ENCODE measurements around the gene UBASH3A.

Gene UBASH3A

DNA sequence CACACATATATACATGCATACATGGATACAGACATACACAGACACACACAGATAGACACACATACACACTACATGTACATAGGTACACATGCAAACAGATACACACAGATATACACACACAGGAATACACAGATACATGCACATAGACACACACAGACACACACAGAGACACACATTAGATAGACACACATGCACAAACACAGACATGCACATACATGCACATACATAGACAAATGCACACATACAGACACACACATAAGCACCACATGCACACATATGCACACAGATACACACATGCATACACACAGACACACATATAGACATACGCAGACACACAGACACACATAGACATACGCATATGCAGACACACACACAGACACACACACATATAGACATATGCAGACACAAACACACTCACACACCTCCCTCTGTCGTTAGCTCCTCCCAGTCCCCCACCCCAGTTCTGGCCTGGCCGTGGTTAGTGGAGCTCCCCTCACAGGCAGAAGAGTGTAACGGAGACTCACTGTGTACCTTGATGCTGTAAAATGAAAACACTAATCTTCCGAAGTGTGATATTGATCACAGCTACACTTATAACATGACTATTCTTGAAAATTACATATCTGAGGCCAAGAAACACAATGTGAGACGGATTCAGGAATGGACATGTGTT, 7.6 kb downstream of the UBASH3A start:
- Histone ChIP-seq H3K27me3 (ENCODE audit: control insufficient read depth in 1 of 2, insufficient read depth in 1 of 2, low read length in 2 of 2) (peaks cover 9 to 76% of the 10 kb centered on the region in 2 experiments), H3K9me3 (ENCODE audit: control insufficient read depth, low read length) (no peaks in the 10 kb centered on the region), H2BK5ac (ENCODE audit: low read depth, low read length, poor library complexity, severe bottlenecking) (no peak overlapping the region), H2BK120ac (ENCODE audit: low read depth, low read length) (no peak overlapping the region), H3K9ac (ENCODE audit: low read length) (no peak overlapping the region), H3K4me2 (ENCODE audit: low read length, poor library complexity, severe bottlenecking) (no peak overlapping the region), H3K4me3 (ENCODE audit: insufficient read depth in 1 of 2, low read depth in 1 of 2, low read length in 2 of 2) (no peak overlapping the region), H2AK5ac (ENCODE audit: low read length, severe bottlenecking) (no peak overlapping the region), H3K79me1 (replicated peaks; ENCODE audit: low read length, poor library complexity, severe bottlenecking) (no peaks in the 10 kb centered on the region), H3K4me1 (ENCODE audit: control insufficient read depth, insufficient read depth, low read depth, low read length) (peaks cover 23% of the 10 kb centered on the region), H3K18ac (ENCODE audit: low read depth in 1 of 2, low read length in 2 of 2) (no peak overlapping the region), H3K14ac (ENCODE audit: low read length in 2 of 2) (no peak overlapping the region), H2BK15ac (ENCODE audit: low read depth, poor library complexity, severe bottlenecking) (no peak overlapping the region), H3K36me3 (ENCODE audit: control insufficient read depth in 1 of 2, insufficient read depth in 2 of 2, low read depth in 1 of 2, low read length in 2 of 2) (no peaks in the 10 kb centered on the region), H4K91ac (ENCODE audit: low read length) (no peak overlapping the region), H3K4ac (ENCODE audit: low read depth in 1 of 2, low read length in 2 of 2) (no peak overlapping the region), H3K27ac (ENCODE audit: low read length, poor library complexity, severe bottlenecking) (no peak overlapping the region), H3K23ac (ENCODE audit: low read length in 2 of 2) (no peak overlapping the region), H2AFZ (ENCODE audit: low read depth, low read length) (no peak overlapping the region), H2BK12ac (ENCODE audit: low read length in 2 of 2) (no peak overlapping the region), H4K8ac (ENCODE audit: low read length) (no peak overlapping the region)
- DNase-seq: no peak
- 60% methylated on average over 5 of the region's 7 CpGs for WGBS

- Histone ChIP-seq H3K4me1 (ENCODE audit: control insufficient read depth, insufficient read depth, low read depth, low read length) (peaks cover 23% of the 10 kb centered on the region), H3K79me1 (replicated peaks; ENCODE audit: low read length, poor library complexity, severe bottlenecking) (no peaks in the 10 kb centered on the region), H3K4me3 (ENCODE audit: insufficient read depth in 1 of 2, low read depth in 1 of 2, low read length in 2 of 2) (no peak overlapping the region), H4K8ac (ENCODE audit: low read length) (no peak overlapping the region), H3K23ac (ENCODE audit: low read length in 2 of 2) (no peak overlapping the region), H3K18ac (ENCODE audit: low read depth in 1 of 2, low read length in 2 of 2) (no peak overlapping the region), H3K4me2 (ENCODE audit: low read length, poor library complexity, severe bottlenecking) (no peak overlapping the region), H2BK5ac (ENCODE audit: low read depth, low read length, poor library complexity, severe bottlenecking) (no peak overlapping the region), H3K9me3 (ENCODE audit: control insufficient read depth, low read length) (no peaks in the 10 kb centered on the region), H3K27me3 (ENCODE audit: control insufficient read depth in 1 of 2, insufficient read depth in 1 of 2, low read length in 2 of 2) (peaks cover 6 to 72% of the 10 kb centered on the region in 2 experiments), H2BK12ac (ENCODE audit: low read length in 2 of 2) (no peak overlapping the region), H3K9ac (ENCODE audit: low read length) (no peak overlapping the region), H3K27ac (ENCODE audit: low read length, poor library complexity, severe bottlenecking) (no peak overlapping the region), H2BK15ac (ENCODE audit: low read depth, poor library complexity, severe bottlenecking) (no peak overlapping the region), H3K4ac (ENCODE audit: low read depth in 1 of 2, low read length in 2 of 2) (no peak overlapping the region), H2BK120ac (ENCODE audit: low read depth, low read length) (no peak overlapping the region), H2AFZ (ENCODE audit: low read depth, low read length) (no peak overlapping the region), H2AK5ac (ENCODE audit: low read length, severe bottlenecking) (no peak overlapping the region), H3K14ac (ENCODE audit: low read length in 2 of 2) (no peak overlapping the region), H4K91ac (ENCODE audit: low read length) (no peak overlapping the region), H3K36me3 (ENCODE audit: control insufficient read depth in 1 of 2, insufficient read depth in 2 of 2, low read depth in 1 of 2, low read length in 2 of 2) (no peaks in the 10 kb centered on the region)
- WGBS: 76% methylated on average over 21 of the region's 21 CpGs
- DNase-seq: no peak
These were observed 8.4 kb downstream of the UBASH3A start for GRCh38 chr21:42411891-42412635.

- no peak overlapping the region for H3K18ac ChIP-seq (ENCODE audit: low read depth in 1 of 2, low read length in 2 of 2)
- no peak overlapping the region for H2BK120ac ChIP-seq (ENCODE audit: low read depth, low read length)
- 74% methylated on average over 3 of the region's 5 CpGs for WGBS
- no peaks in the 10 kb centered on the region for H3K36me3 ChIP-seq (ENCODE audit: control insufficient read depth in 1 of 2, insufficient read depth in 2 of 2, low read depth in 1 of 2, low read length in 2 of 2)
- no peak overlapping the region for H3K27ac ChIP-seq (ENCODE audit: low read length, poor library complexity, severe bottlenecking)
- no peak overlapping the region for H4K91ac ChIP-seq (ENCODE audit: low read length)
- no peak for DNase-seq
- H2AFZ ChIP-seq (ENCODE audit: low read depth, low read length): no peak overlapping the region
- no peak overlapping the region for H2BK12ac ChIP-seq (ENCODE audit: low read length in 2 of 2)
- H3K9me3 ChIP-seq (ENCODE audit: control insufficient read depth, low read length): no peaks in the 10 kb centered on the region
- no peak overlapping the region for H4K8ac ChIP-seq (ENCODE audit: low read length)
- H3K4ac ChIP-seq (ENCODE audit: low read depth in 1 of 2, low read length in 2 of 2): no peak overlapping the region
- no peak overlapping the region for H3K4me2 ChIP-seq (ENCODE audit: low read length, poor library complexity, severe bottlenecking)
- no peak overlapping the region for H3K23ac ChIP-seq (ENCODE audit: low read length in 2 of 2)
- peaks cover 23% of the 10 kb centered on the region for H3K4me1 ChIP-seq (ENCODE audit: control insufficient read depth, insufficient read depth, low read depth, low read length)
- H2AK5ac ChIP-seq (ENCODE audit: low read length, severe bottlenecking): no peak overlapping the region
- no peak overlapping the region for H2BK5ac ChIP-seq (ENCODE audit: low read depth, low read length, poor library complexity, severe bottlenecking)
- no peak overlapping the region for H2BK15ac ChIP-seq (ENCODE audit: low read depth, poor library complexity, severe bottlenecking)
- H3K14ac ChIP-seq (ENCODE audit: low read length in 2 of 2): no peak overlapping the region
- H3K4me3 ChIP-seq (ENCODE audit: insufficient read depth in 1 of 2, low read depth in 1 of 2, low read length in 2 of 2): no peak overlapping the region
- peaks cover 5 to 66% of the 10 kb centered on the region in 2 experiments for H3K27me3 ChIP-seq (ENCODE audit: control insufficient read depth in 1 of 2, insufficient read depth in 1 of 2, low read length in 2 of 2)
- H3K9ac ChIP-seq (ENCODE audit: low read length): no peak overlapping the region
- H3K79me1 ChIP-seq (replicated peaks; ENCODE audit: low read length, poor library complexity, severe bottlenecking): no peaks in the 10 kb centered on the region
These were observed 8.9 kb downstream of the UBASH3A start for GRCh38 chr21:42412636-42412933.

- Histone ChIP-seq H4K8ac (ENCODE audit: low read length) (no peak overlapping the region), H3K4me2 (ENCODE audit: low read length, poor library complexity, severe bottlenecking) (no peak overlapping the region), H4K91ac (ENCODE audit: low read length) (peak overlapping the region; percentile 25), H3K9ac (ENCODE audit: low read length) (no peak overlapping the region), H2BK12ac (ENCODE audit: low read length in 2 of 2) (no peak overlapping the region), H3K4ac (ENCODE audit: low read depth in 1 of 2, low read length in 2 of 2) (no peak overlapping the region), H3K27me3 (ENCODE audit: control insufficient read depth in 1 of 2, insufficient read depth in 1 of 2, low read length in 2 of 2) (peaks cover 5 to 62% of the 10 kb centered on the region in 2 experiments), H3K23ac (ENCODE audit: low read length in 2 of 2) (no peak overlapping the region), H2AK5ac (ENCODE audit: low read length, severe bottlenecking) (no peak overlapping the region), H3K36me3 (ENCODE audit: control insufficient read depth in 1 of 2, insufficient read depth in 2 of 2, low read depth in 1 of 2, low read length in 2 of 2) (no peaks in the 10 kb centered on the region), H2BK15ac (ENCODE audit: low read depth, poor library complexity, severe bottlenecking) (no peak overlapping the region), H3K14ac (ENCODE audit: low read length in 2 of 2) (no peak overlapping the region), H3K27ac (ENCODE audit: low read length, poor library complexity, severe bottlenecking) (no peak overlapping the region), H3K79me1 (replicated peaks; ENCODE audit: low read length, poor library complexity, severe bottlenecking) (no peaks in the 10 kb centered on the region), H3K4me1 (ENCODE audit: control insufficient read depth, insufficient read depth, low read depth, low read length) (peaks cover 23% of the 10 kb centered on the region), H3K18ac (ENCODE audit: low read depth in 1 of 2, low read length in 2 of 2) (no peak overlapping the region), H2AFZ (ENCODE audit: low read depth, low read length) (no peak overlapping the region), H3K9me3 (ENCODE audit: control insufficient read depth, low read length) (no peaks in the 10 kb centered on the region), H2BK120ac (ENCODE audit: low read depth, low read length) (no peak overlapping the region), H2BK5ac (ENCODE audit: low read depth, low read length, poor library complexity, severe bottlenecking) (no peak overlapping the region), H3K4me3 (ENCODE audit: insufficient read depth in 1 of 2, low read depth in 1 of 2, low read length in 2 of 2) (no peak overlapping the region)
- DNase-seq: no peak
- 89% methylated on average over 14 of the region's 14 CpGs for WGBS
These were observed 9.4 kb downstream of the UBASH3A start for GRCh38 chr21:42413093-42413492.
